HEK293T (cell line): Measurements from ENCODE around the gene CD3G.

Source experiments
- ARNT ChIP-seq: fragments of 450-650 bp; IDR thresholded peaks from 2 replicates; pipeline ENCODE4 v1.6.1; 2017; ENCODE audit warnings: mild to moderate bottlenecking
- BHLHE40 ChIP-seq: fragments of 450-650 bp; IDR thresholded peaks from 2 replicates; pipeline ENCODE4 v1.6.1; 2016; ENCODE audit warnings: mild to moderate bottlenecking, moderate library complexity, borderline replicate concordance
- FOXK2 ChIP-seq: fragments of 450-650 bp; IDR thresholded peaks from 2 replicates; pipeline ENCODE4 v1.6.1; 2016; ENCODE audit warnings: mild to moderate bottlenecking
- FOXM1 ChIP-seq: fragments of 450-650 bp; IDR thresholded peaks from 2 replicates; pipeline ENCODE4 v1.6.1; 2017; ENCODE audit warnings: mild to moderate bottlenecking, borderline replicate concordance
- NFRKB ChIP-seq: fragments of 450-650 bp; IDR thresholded peaks from 2 replicates; pipeline ENCODE4 v1.6.1; 2016; ENCODE audit warnings: mild to moderate bottlenecking, moderate library complexity

DNA sequence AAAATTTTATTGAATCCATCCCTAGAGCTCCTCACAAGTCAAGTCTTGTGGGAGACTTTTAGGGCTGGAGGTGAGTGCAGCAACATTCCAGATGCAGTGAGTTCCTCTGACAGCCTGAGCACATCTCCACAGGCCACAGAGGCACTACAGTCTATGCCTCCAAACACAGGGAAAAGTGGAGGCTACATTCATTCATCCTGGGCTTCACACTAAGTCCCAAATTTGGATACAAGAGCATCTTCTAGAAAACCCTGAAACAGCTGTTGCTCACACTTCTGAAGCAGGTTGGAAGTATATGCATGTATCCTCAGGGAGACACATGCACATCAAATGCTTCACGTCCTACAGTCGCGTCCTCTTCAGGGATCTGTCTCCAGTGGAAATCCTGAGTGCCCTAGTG is 2.9 kb upstream of the CD3G start:
- TF ChIP-seq NFRKB (no peak), FOXK2 (no peak), BHLHE40 (no peak), FOXM1 (no peak), ARNT (no peak)
